SK-MEL-5 (cell line): ENCODE measurements around the gene NGFR. TPM values are rescaled to one million over a fixed set of nuclear protein-coding genes. Genes with fewer than 3 reads are reported as not detected.

Experiments used
- DNase-seq: peaks from one replicate; pipeline ENCODE4 v3.0.0-alpha.2; 2016; ENCODE audit warnings: low read depth, low spot score
- in situ Hi-C: cut with HindIII; loops from 2 replicates; pipeline ENCODE4 v1.10.0; 2016; ENCODE audit warnings: low sequenced_read_pairs, high pct_unique_total_duplicates, low pct_unique_long_range_greater_than_20kb
- total RNA-seq: library from RNA; depleted of rRNA; stranded (reverse); fragments of >200 nt; shearing (Covaris generic); gene quantifications from 2 replicates; pipeline ENCODE4 v1.2.3, GENCODE V29; 2014

NGFR gene
- total RNA-seq, 1 experiment from 2014 or later: 0.13 TPM

- no peak for DNase-seq
- in situ Hi-C loops: no loop called here
Measured at GRCh38 chr17:49508866-49509587, 13.9 kb downstream of the NGFR start.

GRCh38 chr17:49509588-49509917 is 14.5 kb downstream of the NGFR start:
- DNase-seq: no peak
- in situ Hi-C loops: no loop called here

GRCh38 chr17:49510059-49510719 is 15.1 kb downstream of the NGFR start:
- no peak for DNase-seq
- in situ Hi-C loops: no loop called here

GRCh38 chr17:49510720-49511110 is 15.6 kb downstream of the NGFR start:
- no peak for DNase-seq
- in situ Hi-C loops: no loop called here

DNA sequence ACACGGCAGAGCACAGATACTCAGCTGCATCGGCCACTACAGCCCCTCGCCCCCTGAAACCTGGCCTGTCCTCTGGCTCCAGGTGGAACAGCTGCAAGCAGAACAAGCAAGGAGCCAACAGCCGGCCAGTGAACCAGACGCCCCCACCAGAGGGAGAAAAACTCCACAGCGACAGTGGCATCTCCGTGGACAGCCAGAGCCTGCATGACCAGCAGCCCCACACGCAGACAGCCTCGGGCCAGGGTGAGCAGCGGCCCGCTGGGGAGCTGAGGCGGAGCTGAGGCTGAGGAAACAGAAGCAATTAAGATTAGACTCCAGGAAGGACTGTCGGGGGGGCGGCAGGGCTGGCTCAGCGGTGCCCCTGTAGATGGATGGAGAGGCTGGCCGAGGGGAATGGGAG is 16.7 kb downstream of the NGFR start:
- in situ Hi-C loops: no loop called here
- no peak for DNase-seq

GRCh38 chr17:49512296-49513043 is 17.4 kb downstream of the NGFR start:
- in situ Hi-C loops: no loop called here
- no peak for DNase-seq

DNA sequence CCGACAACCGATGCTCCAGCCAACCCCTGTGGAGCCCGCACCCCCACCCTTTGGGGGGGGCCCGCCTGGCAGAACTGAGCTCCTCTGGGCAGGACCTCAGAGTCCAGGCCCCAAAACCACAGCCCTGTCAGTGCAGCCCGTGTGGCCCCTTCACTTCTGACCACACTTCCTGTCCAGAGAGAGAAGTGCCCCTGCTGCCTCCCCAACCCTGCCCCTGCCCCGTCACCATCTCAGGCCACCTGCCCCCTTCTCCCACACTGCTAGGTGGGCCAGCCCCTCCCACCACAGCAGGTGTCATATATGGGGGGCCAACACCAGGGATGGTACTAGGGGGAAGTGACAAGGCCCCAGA is 17.9 kb downstream of the NGFR start:
- no peak for DNase-seq
- in situ Hi-C loops: no loop called here

- no peak for DNase-seq
- in situ Hi-C loops: no loop called here
Measured at GRCh38 chr17:49513641-49514040, 18.5 kb downstream of the NGFR start.

GRCh38 chr17:49514071-49514721 is 19.1 kb downstream of the NGFR start:
- DNase-seq: peak; percentile 47
- in situ Hi-C loops: no loop called here

DNA sequence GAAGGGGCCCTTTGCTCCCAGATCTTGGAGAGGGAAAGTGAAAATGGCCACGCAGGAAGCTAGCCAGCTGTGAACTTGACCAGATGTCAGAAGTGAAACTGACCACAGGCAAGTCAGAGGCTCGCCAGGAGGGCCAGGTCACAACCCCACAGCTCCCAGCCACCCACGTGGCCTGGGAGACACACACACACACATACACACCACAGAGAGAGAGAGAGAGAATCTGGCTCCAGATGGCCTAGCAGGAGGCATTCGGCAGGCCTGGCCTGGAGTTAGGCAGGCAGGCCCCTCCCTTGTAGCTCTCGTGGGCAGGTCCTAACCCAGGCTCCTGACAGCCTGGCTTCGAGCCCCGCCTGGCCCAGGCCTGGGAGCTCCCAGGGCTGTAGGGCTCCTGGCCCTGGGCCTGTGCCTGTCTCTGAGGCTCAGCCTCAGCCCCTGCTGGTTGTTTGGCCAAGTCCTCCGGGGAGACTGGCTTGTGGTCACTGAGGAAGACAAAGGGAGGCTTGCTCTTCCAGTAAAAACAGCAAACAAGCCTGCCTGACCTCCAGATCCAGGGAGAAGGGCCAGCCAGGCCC is 20.2 kb downstream of the NGFR start:
- in situ Hi-C loops: no loop called here
- peak; percentile 52 for DNase-seq

- no peak for DNase-seq
- in situ Hi-C loops: no loop called here
Measured at GRCh38 chr17:49516180-49516579, 21.1 kb downstream of the NGFR start.

DNA sequence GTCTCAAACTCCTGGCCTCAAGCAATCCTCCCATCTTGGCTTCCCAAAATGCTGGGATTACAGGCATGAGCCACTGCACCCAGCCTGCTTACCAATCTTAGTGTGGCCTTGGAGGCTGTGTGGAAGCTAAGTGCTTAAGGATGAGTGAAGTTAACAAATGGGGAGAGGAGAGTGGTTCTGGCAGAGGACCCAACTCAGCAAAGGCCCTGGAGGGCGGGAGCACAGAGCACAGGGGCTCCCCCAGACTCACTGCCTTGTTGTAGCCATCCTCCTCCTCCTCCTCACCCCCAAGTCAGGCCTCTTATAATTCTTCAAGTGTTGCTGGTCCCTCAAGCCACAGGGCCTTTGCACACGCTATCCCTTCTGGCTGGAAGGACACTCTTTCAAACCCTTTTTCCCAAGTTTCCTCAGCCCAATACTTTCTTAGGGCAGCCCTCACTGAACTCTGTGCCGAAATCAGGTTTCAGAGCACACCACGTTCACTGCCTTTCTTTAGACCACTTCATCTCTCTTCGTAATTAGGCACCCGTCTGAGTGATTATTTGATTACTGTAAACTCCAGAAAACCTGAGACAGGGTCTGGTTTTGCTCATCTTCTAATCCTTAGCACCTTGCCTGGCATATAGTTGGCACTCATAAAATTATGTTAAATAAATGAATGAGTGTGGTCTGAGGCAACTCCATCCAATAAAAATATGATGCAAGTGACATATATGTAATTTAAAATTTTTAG is 23.4 kb downstream of the NGFR start:
- no peak for DNase-seq
- in situ Hi-C loops: no loop called here

GRCh38 chr17:49519781-49520180 is 24.7 kb downstream of the NGFR start:
- DNase-seq: no peak
- in situ Hi-C loops: no loop called here

DNA sequence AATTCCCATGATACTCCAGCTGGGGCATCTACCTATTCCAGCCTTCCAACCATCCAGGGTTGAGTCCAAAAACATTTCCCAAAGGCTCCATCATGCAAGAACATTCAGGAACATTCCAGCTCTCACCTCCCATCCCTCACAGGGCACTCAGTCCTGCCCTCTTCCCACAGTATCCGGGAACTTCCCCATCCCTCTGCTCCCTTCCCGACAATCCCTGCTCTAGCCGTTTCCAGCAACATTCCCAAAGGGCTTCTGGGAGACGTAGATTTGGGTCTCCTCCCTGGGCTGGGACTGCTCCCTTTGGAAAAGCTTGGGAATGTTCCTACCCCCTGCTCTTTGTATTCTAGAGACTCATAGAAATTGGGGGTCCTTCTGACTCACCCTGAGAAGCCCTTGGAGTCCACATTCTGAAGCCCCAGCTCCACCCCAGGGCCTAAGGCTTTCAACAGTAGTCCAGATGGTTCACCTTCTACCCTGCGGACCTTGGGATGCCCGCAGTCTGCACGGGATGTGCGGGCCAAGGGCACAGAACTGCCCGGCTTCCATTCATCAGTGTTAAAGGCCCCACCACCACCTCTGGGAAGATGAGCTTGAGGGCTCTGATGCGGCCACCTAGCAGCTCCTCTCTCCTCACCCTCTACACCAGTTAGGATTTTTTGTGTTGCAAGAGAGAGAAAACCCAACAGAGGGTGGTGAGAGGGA is 25.4 kb downstream of the NGFR start:
- DNase-seq: no peak
- in situ Hi-C loops: no loop called here

DNA sequence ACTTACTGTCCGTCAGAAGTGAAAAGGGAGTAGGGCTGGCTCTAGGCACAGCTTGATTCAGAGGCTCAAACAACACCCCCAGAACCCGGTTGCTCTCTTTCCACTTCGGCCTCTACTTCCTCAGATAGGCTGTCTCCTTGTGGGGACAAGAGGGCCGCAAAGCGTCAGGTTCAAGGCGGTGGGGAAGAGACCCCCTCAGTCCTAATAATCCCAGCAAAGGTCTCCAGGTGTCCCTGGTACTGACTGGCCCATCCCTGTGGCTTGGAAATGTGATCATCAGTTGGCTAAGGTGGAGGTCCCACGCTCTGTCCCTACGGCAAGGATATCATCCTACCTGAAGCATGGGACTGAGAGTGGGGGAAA is 26.0 kb downstream of the NGFR start:
- DNase-seq: no peak
- in situ Hi-C loops: no loop called here

GRCh38 chr17:49521471-49522356 is 26.6 kb downstream of the NGFR start:
- in situ Hi-C loops: no loop called here
- DNase-seq: no peak
